RPMI7951 (cell line): ENCODE data around the gene SHMT1. TPM values are rescaled to one million over a fixed set of nuclear protein-coding genes. Genes with fewer than 3 reads are reported as not detected.
A peak's percentile ranks its signal among the peaks of the same experiment; 100 is the strongest.
"Not testable (repeated sequence)": the region's sequence is repeated elsewhere in the genome, so short reads cannot be mapped to it uniquely, and the experiment has no call there.

ENCODE experiments used
- DNase-seq: peaks from one replicate; pipeline ENCODE4 v3.0.0-alpha.2; 2012; ENCODE audit warnings: low read depth
- total RNA-seq: library from RNA; depleted of rRNA; stranded (reverse); fragments of >200 nt; shearing (Covaris generic); gene quantifications from 2 replicates; pipeline ENCODE4 v1.2.3, GENCODE V29; 2014; rRNA removed

Gene SHMT1
- 19.0 and 19.3 TPM in 2 replicates for total RNA-seq

GRCh38 chr17:18363101-18364049 lies at the start of gene SHMT1:
TSS of gene SHMT1 (minus strand) at chr17:18363550. CDS start at chr17:18355981, 7,569 bp downstream.
- DNase-seq: peak; percentile 84

GRCh38 chr17:18412001-18412538 lies 48.7 kb upstream of the SHMT1 start:
- DNase-seq: not testable (repeated sequence)

- DNase-seq: peak; percentile 42
These were observed 48.1 kb upstream of the SHMT1 start for GRCh38 chr17:18411377-18411864.

GRCh38 chr17:18410736-18411135 lies 47.4 kb upstream of the SHMT1 start:
- DNase-seq: not testable (repeated sequence)

GRCh38 chr17:18409321-18409720 lies 46.0 kb upstream of the SHMT1 start:
- DNase-seq: not testable (repeated sequence)

DNA sequence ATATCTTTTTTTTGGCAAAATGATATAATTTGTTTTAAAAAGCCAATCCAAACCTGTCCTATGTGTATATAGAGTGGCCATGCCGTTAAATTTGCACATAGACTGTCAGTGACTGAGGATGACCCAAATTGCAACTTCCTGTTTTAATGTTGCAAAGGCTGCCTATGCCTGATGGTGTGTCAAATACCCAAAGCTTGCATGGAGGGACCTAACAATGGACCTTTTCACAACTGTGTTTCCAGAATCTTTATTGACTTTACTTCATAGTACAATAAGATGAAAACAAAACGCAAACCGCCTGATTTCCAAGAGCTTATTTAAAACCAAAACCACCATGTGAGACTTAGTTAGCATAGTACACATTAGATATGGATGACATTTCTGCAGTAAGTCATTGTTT lies 45.6 kb upstream of the SHMT1 start:
- not testable (repeated sequence) for DNase-seq

DNA sequence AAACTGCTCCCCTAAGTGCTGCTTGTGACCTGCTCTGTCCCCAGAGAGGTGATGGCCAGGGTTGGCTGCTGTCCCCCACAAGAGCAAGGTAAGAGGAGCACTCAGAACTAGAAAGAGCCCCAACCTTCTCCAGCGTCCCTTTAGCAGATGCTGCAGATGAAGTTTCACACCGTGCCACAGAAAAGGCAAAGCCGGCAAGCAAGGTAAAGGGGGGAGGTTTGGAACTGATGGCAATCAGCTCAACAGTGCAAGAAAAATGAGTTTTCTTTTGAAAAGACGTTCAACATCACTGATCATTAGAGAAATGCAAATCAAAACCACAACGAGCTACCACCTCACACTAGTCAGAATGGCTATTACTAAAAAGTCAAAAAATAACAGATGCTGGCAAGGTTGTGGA lies 40.3 kb upstream of the SHMT1 start:
- not testable (repeated sequence) for DNase-seq

- DNase-seq: not testable (repeated sequence)
These were observed 39.8 kb upstream of the SHMT1 start for GRCh38 chr17:18403166-18403565.

GRCh38 chr17:18401872-18402590 lies 38.7 kb upstream of the SHMT1 start:
- DNase-seq: not testable (repeated sequence)

DNA sequence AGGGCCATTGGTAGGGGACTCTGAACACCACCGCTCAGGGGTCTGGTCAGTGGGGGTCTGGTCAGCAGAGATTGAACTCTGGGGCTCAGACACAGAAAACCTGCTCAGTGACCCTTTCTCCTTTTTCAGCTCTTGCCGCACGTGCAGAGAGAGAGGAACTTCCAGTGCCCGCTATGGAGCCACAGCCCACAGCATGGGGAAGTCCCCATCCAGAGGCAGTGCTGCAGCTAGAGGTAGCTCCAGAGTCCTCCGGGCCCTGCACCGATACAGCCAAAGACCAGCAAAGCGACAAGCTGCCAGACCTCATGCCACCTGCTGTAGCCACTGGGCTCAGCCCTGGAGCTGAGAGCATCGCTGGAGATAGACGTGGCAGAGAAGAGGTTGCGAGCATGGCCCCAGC lies 25.4 kb upstream of the SHMT1 start:
- not testable (repeated sequence) for DNase-seq

DNA sequence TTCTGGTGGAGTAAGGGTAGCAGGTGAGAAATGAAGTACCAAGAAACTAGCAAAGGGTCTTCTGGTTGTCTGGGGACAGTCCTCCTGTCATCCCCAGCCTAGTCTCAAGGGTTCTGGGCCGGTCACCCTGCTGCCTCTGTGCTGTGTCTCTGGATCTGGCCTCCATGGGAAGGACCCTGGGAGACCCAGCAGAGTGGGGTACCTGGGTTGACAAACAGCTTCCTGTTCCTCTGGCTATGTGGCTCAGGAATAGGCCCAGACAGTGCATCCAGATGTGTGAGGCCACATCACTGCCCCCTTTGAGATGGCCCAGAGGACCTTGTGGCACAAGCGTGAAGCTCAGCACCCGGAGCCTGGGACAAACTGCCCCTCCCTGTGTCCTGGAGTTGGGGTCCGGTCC lies 24.9 kb upstream of the SHMT1 start:
- DNase-seq: not testable (repeated sequence)

GRCh38 chr17:18387583-18387982 lies 24.2 kb upstream of the SHMT1 start:
- DNase-seq: not testable (repeated sequence)

GRCh38 chr17:18384271-18384670 lies 20.9 kb upstream of the SHMT1 start:
- not testable (repeated sequence) for DNase-seq

GRCh38 chr17:18383079-18383481 lies 19.7 kb upstream of the SHMT1 start:
- not testable (repeated sequence) for DNase-seq

DNA sequence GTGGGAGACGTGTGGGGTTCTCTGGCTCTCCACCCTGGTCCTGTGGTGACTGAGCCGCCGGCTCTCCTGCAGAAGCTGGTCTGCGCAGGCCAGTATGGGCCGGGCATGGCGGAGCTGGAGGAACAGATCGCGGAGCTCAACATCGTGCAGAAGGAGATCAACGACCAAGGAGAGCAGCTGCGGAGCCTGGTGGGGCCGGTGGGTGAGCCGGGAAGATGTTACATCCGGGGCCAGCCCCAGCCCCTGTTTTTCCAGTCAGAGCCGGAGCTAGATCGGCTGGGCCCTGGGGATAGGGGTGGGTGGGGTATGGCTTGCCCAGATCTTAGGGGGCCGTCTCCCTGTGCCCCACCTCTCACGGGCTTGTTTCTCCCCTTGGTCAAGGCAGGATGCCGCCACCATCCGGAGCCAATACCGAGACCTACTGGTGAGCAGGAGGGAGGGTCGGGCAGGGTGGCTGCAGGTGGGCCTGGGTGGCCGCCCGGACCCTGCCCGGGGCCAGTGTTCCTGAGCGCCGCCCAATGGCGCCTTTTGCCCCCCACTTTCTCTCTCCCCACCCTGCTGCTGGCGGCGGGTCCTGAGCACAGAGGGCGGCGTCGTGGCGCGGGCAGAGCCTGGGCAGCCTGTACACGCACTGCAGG lies 19.2 kb upstream of the SHMT1 start:
- DNase-seq: no peak

DNA sequence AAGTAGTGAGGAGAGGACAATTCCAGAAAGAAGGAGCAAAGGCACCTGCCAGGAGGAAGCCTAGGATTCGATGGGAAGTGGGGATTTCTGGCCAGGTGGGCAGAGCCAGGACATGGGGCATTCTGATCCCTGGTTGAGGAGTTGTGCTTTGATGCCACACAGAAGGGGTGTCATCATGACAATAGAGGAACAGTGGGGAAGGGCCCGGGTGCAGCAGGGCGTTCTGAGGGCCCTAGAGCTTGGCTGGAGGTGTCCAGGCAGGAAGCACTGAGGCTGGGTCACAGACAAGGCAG lies 18.5 kb upstream of the SHMT1 start:
- no peak for DNase-seq

DNA sequence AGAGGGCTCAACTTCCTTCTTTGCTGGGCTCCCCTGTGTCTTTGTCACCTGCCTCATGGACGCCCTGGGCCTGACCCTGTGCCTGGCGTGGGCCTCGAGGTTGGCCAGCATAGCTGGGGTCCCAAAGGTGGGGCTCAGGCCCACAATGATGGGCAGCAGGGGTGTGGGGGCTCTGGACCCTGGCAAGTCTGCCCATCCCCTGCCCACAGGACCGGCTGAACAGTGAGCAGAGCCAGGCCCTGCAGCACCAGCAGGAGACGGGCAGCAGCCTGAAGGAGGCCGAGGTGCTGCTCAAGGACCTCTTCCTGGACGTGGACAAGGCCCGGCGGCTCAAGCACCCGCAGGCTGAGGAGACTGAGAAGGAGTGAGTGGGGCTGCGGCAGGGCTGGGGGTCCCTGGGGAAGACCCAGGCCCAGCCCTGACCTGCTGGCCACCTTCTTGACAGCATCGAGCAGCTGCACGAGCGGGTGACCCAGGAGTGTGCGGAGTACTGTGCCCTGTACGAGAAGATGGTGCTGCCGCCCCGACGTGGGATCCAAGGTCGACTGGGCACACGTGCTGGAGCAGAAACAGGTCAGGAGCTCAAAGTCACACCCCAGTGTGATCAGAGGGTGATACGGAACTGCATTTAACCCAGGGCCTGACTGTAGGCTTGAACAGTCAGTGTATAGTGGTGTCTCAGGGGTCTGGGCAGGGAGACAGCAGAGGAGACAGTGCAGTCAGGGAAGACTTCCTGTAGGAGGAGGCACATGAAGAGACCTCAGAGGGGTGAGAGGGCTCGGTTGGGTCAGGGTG lies 18.0 kb upstream of the SHMT1 start:
- DNase-seq: no peak

DNA sequence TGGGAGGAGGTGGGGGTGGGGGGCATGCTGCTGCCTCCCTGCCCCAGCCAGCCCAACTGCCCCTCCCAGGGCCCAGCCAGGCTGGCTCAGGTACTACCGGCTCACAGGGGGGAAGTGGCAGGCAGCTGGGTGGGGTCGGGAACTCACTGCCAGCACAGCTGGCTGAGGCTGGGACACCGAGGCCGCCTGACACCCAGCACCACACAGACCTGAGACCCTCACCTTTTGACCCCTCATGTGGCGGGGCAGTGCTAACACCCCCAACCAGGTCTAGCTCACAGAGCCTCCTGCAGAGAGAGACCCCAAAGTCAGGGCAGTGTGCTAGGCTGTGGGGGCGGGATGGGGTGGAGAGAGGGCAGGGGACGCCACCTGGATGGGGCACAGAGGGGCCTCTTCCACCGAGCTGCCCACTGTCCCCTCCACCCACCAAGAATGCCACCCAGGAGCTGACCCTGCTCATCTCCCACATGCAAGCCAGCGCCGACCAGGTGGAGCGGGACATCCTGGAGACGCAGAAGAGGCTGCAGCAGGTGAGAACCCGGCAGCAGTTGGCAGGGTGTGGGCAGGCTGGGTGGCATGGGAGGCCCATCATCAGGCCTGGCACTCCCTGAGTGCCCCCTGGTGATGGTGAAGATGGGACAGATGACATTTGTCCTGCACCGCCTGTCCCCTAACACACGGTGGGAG lies 17.3 kb upstream of the SHMT1 start:
- no peak for DNase-seq

DNA sequence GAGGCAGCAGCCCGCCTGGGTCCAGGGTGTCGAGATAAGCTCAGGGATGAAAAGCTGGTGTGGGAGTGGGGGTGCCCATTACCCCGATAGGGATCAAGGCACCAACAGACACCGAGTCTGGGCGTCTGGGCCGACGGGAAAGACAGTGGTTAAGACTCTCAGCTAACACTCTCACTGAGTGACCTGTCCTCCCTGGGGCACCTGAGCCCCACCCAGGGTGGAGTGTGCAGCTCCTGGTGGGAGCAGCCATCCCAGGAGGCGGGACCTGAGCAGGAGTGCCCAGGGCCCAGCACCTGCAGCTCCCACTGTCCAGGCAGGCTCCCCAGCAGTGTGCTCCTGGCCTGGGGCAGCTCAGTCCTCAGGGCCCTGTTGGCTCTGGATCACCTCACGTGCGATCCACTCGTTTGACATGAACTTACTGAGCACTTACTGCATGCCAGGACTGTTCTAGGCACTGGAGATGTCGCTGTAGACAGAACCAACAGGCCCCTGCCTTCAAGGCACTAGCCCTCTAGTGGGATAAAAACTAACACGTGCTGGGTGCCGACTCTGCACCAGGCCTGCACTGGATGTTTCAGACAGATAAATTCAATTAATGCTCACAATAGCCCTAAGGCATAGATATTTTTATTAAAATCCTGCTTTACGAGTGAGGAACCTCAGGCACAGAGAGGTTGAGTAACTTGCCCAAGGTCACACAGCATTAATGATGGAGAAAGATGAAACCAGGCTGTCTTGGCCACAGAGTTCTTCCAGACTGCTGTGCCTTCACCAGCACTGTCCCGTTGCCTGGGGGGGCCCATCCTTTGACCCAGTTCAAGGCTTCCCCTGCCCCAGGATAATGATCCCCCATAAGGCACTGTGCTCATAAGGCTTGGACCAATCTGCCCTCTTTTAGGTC lies 16.1 kb upstream of the SHMT1 start:
- DNase-seq: no peak
